Suprapubic skin (tissue), 4 donors: ENCODE results near the gene MYO9A. TPM values are rescaled to one million over a fixed set of nuclear protein-coding genes. Genes with fewer than 3 reads are reported as not detected.

ENCODE experiments used
- DNase-seq, 2 donors: peaks; one replicate each; pipeline ENCODE4 v3.0.0-alpha.2; 2019; ENCODE audit warnings: low spot score in 2 of 2
- H3K27ac ChIP-seq: fragments of 200-600 bp; sonication (generic); one replicate; pipeline ENCODE4 v1.5.1; 2019
- H3K27me3 ChIP-seq: fragments of 200-600 bp; sonication (generic); one replicate; pipeline ENCODE4 v1.5.1; 2019
- H3K36me3 ChIP-seq: fragments of 200-600 bp; sonication (generic); one replicate; pipeline ENCODE4 v1.5.1; 2019
- H3K4me1 ChIP-seq: fragments of 200-600 bp; sonication (generic); one replicate; pipeline ENCODE4 v1.5.1; 2019
- H3K4me3 ChIP-seq: fragments of 200-600 bp; sonication (generic); one replicate; pipeline ENCODE4 v1.5.1; 2019; ENCODE audit warnings: mild to moderate bottlenecking
- H3K9me3 ChIP-seq: fragments of 200-600 bp; sonication (generic); one replicate; pipeline ENCODE4 v1.5.1; 2019
- CTCF ChIP-seq, 2 donors: fragments of 200-600 bp in 1 of 2; fragments of 450-650 bp in 1 of 2; sonication (generic) in 1 of 2; IDR thresholded peaks; one replicate each; pipeline ENCODE4 v1.5.1; 2016 to 2019; ENCODE audit warnings: antibody characterized with exemption in 2 of 2, mild to moderate bottlenecking in 1 of 2, moderate library complexity in 1 of 2
- EP300 ChIP-seq: sonication (generic); formaldehyde crosslinking; IDR thresholded peaks from one replicate; pipeline ENCODE4 v1.6.1; 2017; ENCODE audit warnings: antibody characterized with exemption
- POLR2A ChIP-seq, 2 donors: fragments of 450-650 bp; IDR thresholded peaks; one replicate each; pipeline ENCODE4 v1.6.1; 2017; ENCODE audit warnings: antibody characterized with exemption in 2 of 2, mild to moderate bottlenecking in 2 of 2, moderate library complexity in 2 of 2
- POLR2AphosphoS5 ChIP-seq, 3 donors: sonication (generic); formaldehyde crosslinking; IDR thresholded peaks; one replicate each; pipeline ENCODE4 v1.6.1; 2017; ENCODE audit warnings: antibody characterized with exemption in 3 of 3
- WGBS: methylation state at CpG from one replicate; pipeline ENCODE4 v1.1.5; 2018; 5-methylcytosine and 5-hydroxymethylcytosine counted together
- total RNA-seq, 4 donors: library from RNA; depleted of rRNA; stranded (reverse); fragments of >200 nt; gene quantifications; one replicate each; pipeline ENCODE4 v1.1.0, GENCODE V29; 2016

The MYO9A gene
- total RNA-seq, 4 donors from 2014 or later, result 54.0 to 89.7 (median 61.8) TPM

GRCh38 chr15:72154316-72154715 is 36.4 kb upstream of the MYO9A start:
- TF ChIP-seq EP300 (no peak), CTCF (IDR thresholded peaks at IDR 0.05) (no peak), POLR2AphosphoS5 (IDR thresholded peaks at IDR 0.05) (no peak), POLR2A (IDR thresholded peaks at IDR 0.05) (no peak)
- DNase-seq, result no peak
- no peak overlapping the region for H3K27ac ChIP-seq
- no peaks in the 10 kb centered on the region for H3K27me3 ChIP-seq
- no peaks in the 10 kb centered on the region for H3K9me3 ChIP-seq
- H3K4me1 ChIP-seq, result peaks cover 19% of the 10 kb centered on the region
- WGBS, result 75% methylated on average over 7 of the region's 7 CpGs
- no peak overlapping the region for H3K4me3 ChIP-seq
- no peaks in the 10 kb centered on the region for H3K36me3 ChIP-seq

- TF ChIP-seq POLR2A (IDR thresholded peaks at IDR 0.05) (no peak), EP300 (no peak), POLR2AphosphoS5 (IDR thresholded peaks at IDR 0.05) (no peak), CTCF (IDR thresholded peaks at IDR 0.05) (no peak)
- 76% methylated on average over 5 of the region's 5 CpGs for WGBS
- Histone ChIP-seq H3K4me1 (peaks cover 19% of the 10 kb centered on the region), H3K36me3 (no peaks in the 10 kb centered on the region), H3K27me3 (no peaks in the 10 kb centered on the region), H3K27ac (no peak overlapping the region), H3K4me3 (no peak overlapping the region), H3K9me3 (no peaks in the 10 kb centered on the region)
- DNase-seq, result no peak
Observed at GRCh38 chr15:72153269-72154000, 35.5 kb upstream of the MYO9A start.

- H3K4me1 ChIP-seq, result no peaks in the 10 kb centered on the region
- H3K27me3 ChIP-seq, result no peaks in the 10 kb centered on the region
- 87% methylated on average over 2 of the region's 2 CpGs for WGBS
- DNase-seq, result no peak
- H3K36me3 ChIP-seq, result no peaks in the 10 kb centered on the region
- TF ChIP-seq EP300 (no peak), POLR2AphosphoS5 (IDR thresholded peaks at IDR 0.05) (no peak), CTCF (IDR thresholded peaks at IDR 0.05) (no peak), POLR2A (IDR thresholded peaks at IDR 0.05) (no peak)
- no peak overlapping the region for H3K4me3 ChIP-seq
- no peaks in the 10 kb centered on the region for H3K9me3 ChIP-seq
- no peak overlapping the region for H3K27ac ChIP-seq
Observed at GRCh38 chr15:72147418-72147817, 29.5 kb upstream of the MYO9A start.

- H3K27ac ChIP-seq, result no peak overlapping the region
- H3K36me3 ChIP-seq, result no peaks in the 10 kb centered on the region
- H3K4me3 ChIP-seq, result no peak overlapping the region
- TF ChIP-seq CTCF (IDR thresholded peaks at IDR 0.05) (no peak), EP300 (no peak), POLR2AphosphoS5 (IDR thresholded peaks at IDR 0.05) (no peak), POLR2A (IDR thresholded peaks at IDR 0.05) (no peak)
- no peaks in the 10 kb centered on the region for H3K27me3 ChIP-seq
- H3K4me1 ChIP-seq, result no peaks in the 10 kb centered on the region
- no peak for DNase-seq
- no peaks in the 10 kb centered on the region for H3K9me3 ChIP-seq
Observed at GRCh38 chr15:72146934-72147333, 29.0 kb upstream of the MYO9A start.

- DNase-seq, result no peak
- 63% methylated on average over 3 of the region's 3 CpGs for WGBS
- TF ChIP-seq POLR2A (IDR thresholded peaks at IDR 0.05), result no peak
- no peak for TF ChIP-seq EP300
- TF ChIP-seq CTCF (IDR thresholded peaks at IDR 0.05), result no peak
- TF ChIP-seq POLR2AphosphoS5 (IDR thresholded peaks at IDR 0.05), result no peak
Observed at GRCh38 chr15:72146221-72146620, 28.3 kb upstream of the MYO9A start.

More at GRCh38 chr15:72146221-72146620, 28.3 kb upstream of the MYO9A start:
- Histone ChIP-seq H3K27ac (no peak overlapping the region), H3K9me3 (no peaks in the 10 kb centered on the region), H3K36me3 (no peaks in the 10 kb centered on the region), H3K4me3 (no peak overlapping the region), H3K4me1 (no peaks in the 10 kb centered on the region), H3K27me3 (no peaks in the 10 kb centered on the region)
